K562 (cell line): Measurements from ENCODE around the gene ATXN1. TPM values are rescaled to one million over a fixed set of nuclear protein-coding genes. Genes with fewer than 3 reads are reported as not detected.

Source experiments
- ESRRB ChIP-seq: fragments of 250-450 bp; sonication (Bioruptor Pico); IDR thresholded peaks from 2 replicates; pipeline ENCODE4 v1.5.0; 2020; ENCODE audit warnings: mild to moderate bottlenecking, moderate library complexity, borderline replicate concordance
- MTA1 ChIP-seq: fragments of 450-650 bp; IDR thresholded peaks from 2 replicates; pipeline ENCODE4 v1.6.1; 2017; ENCODE audit warnings: borderline replicate concordance
- NCOA1 ChIP-seq: fragments of 450-650 bp; IDR thresholded peaks from 2 replicates; pipeline ENCODE4 v1.6.1; 2016; ENCODE audit warnings: low read depth
- NFATC3 ChIP-seq: fragments of 450-650 bp; IDR thresholded peaks from 2 replicates; pipeline ENCODE4 v1.6.1; 2017; ENCODE audit warnings: mild to moderate bottlenecking
- NFE2 ChIP-seq: IDR thresholded peaks from 2 replicates; pipeline ENCODE4 v1.6.1; 2014; ENCODE audit warnings: antibody characterized with exemption, low read depth
- POLR2G ChIP-seq: fragments of 200-400 bp; formaldehyde crosslinking; IDR thresholded peaks from 2 replicates; pipeline ENCODE4 v1.6.1; 2017; ENCODE audit warnings: low read depth, mild to moderate bottlenecking, antibody characterized with exemption, low read length, moderate library complexity
- POLR2H ChIP-seq: IDR thresholded peaks from 2 replicates; pipeline ENCODE4 v1.6.1; 2016; ENCODE audit warnings: missing genetic modification characterization, low read depth, mild to moderate bottlenecking, control low read depth, missing compliant biosample characterization, moderate library complexity
- POLR3G ChIP-seq: IDR thresholded peaks from 2 replicates; pipeline ENCODE4 v1.6.1; 2011; ENCODE audit not compliant: insufficient read length, insufficient replicate concordance; ENCODE audit errors: extremely low read depth
- PPARD ChIP-seq: fragments of 250-450 bp; sonication (Bioruptor Pico); IDR thresholded peaks from 2 replicates; pipeline ENCODE4 v1.8.0; 2022; ENCODE audit warnings: inconsistent platforms, mild to moderate bottlenecking, moderate library complexity
- PTRF ChIP-seq: fragments of 450-650 bp; IDR thresholded peaks from 2 replicates; pipeline ENCODE4 v1.6.1; 2016; ENCODE audit warnings: mild to moderate bottlenecking, missing genetic modification characterization, missing compliant biosample characterization
- RFX7 ChIP-seq: fragments of 250-450 bp; sonication (Bioruptor Pico); IDR thresholded peaks from 2 replicates; pipeline ENCODE4 v1.5.1; 2021; ENCODE audit warnings: mild to moderate bottlenecking
- RREB1 ChIP-seq: fragments of 250-450 bp; sonication (Bioruptor Pico); IDR thresholded peaks from 2 replicates; pipeline ENCODE4 v1.4.0; 2020
- U2AF1 ChIP-seq: fragments of 200-400 bp; formaldehyde crosslinking; optimal IDR thresholded peaks from 2 replicates; pipeline ENCODE3; 2017; ENCODE audit warnings: mild to moderate bottlenecking, low read depth, low read length, moderate library complexity
- ZBED1 ChIP-seq: IDR thresholded peaks from 2 replicates; pipeline ENCODE4 v1.6.1; 2014
- ZBTB34 ChIP-seq: fragments of 250-450 bp; sonication (Bioruptor Pico); IDR thresholded peaks from 2 replicates; pipeline ENCODE4 v1.8.0; 2021; ENCODE audit warnings: mild to moderate bottlenecking, moderate library complexity
- ZNF449 ChIP-seq: fragments of 250-450 bp; sonication (Bioruptor Pico); IDR thresholded peaks from 2 replicates; pipeline ENCODE4 v1.8.0; 2022; ENCODE audit warnings: moderate library complexity, mild to moderate bottlenecking, inconsistent platforms
- polyA plus RNA-seq, 8 experiments: library from polyadenylated mRNA; depleted of rRNA in 4 of 8; stranded (reverse) in 5 of 8; unstranded in 3 of 8; fragments of >200 nt; fragmentation: Nextera tagmentation in 2 of 8; fragmentation: Illumina TruSeq in 1 of 8; extraction: Ambion mirVana in 2 of 8; extraction: Trizol in 1 of 8; gene quantifications; 2 replicates each; pipeline versions ENCODE4 v1.2.1 to v1.2.3, GENCODE V29; 2011 to 2014; ENCODE audit warnings: inconsistent platforms in 1 of 8, missing spikeins in 1 of 8
- total RNA-seq, 7 experiments: library from RNA; depleted of rRNA in 6 of 7; stranded (reverse); fragments of >200 nt in 6 of 7; fragmentation: Illumina TruSeq in 2 of 7; extraction: Trizol in 2 of 7; gene quantifications; 2 replicates each; pipeline versions ENCODE4 v1.2.1 to v1.2.3, GENCODE V29; 2011 to 2021; ENCODE audit warnings: low replicate concordance in 1 of 7
- TF ChIP-seq, protein P1 (sequence below), 2 experiments: fragments of 450-650 bp in 1 of 2; sonication (generic) in 1 of 2; formaldehyde crosslinking in 1 of 2; IDR thresholded peaks in 1 of 2; conservative IDR thresholded peaks in 1 of 2; 2 replicates each; pipeline versions ENCODE4 v1.6.1 to v1.8.1; 2016 to 2023; ENCODE audit warnings: mild to moderate bottlenecking in 2 of 2, moderate library complexity in 2 of 2, inconsistent platforms in 1 of 2, missing genetic modification reagents in 1 of 2

The ATXN1 gene
- total and polyA plus RNA-seq, 9 of the 15 experiments (the other 6 are each of a cell fraction or from before 2014, with no cell fraction given), result under 0.01 to 1.2 (median 0.58) TPM

DNA sequence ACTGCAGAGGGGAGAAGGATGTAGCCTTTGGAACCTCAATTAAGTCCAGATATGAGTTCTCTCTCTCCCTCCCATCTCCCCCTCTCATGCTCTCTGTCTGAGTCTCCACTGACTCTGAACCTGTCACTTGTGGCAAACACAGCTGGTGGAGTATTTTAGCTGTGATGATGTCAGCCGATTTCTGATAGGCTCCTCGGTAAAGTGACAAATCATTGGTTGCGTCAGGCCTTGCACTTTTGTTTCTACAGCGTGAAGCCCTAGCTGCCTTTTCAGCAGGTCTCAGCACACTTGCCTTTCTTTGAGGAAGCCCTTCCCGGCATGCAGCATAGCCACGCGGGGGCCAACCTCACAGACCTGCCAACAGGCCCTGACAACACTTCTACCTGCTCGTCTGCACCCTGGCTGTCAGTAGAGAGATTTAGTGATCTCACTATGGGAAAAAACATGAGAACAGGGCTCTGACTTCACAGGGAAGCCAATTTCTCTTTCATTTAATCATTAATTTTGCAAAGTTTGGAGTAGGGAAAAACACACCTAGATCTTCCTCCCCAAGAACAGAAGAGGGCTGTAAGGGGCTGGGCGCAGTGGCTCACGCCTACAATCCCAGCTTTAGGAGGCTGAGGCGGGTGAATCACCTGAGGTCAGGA is 438.5 kb downstream of the ATXN1 start (continued):
- TF ChIP-seq, protein P1, sequence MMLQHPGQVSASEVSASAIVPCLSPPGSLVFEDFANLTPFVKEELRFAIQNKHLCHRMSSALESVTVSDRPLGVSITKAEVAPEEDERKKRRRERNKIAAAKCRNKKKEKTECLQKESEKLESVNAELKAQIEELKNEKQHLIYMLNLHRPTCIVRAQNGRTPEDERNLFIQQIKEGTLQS (IDR thresholded peaks at IDR 0.05), result peak; percentile 100
- TF ChIP-seq, protein P1 (CRISPR knock-in tag; conservative IDR thresholded peaks at IDR 0.05), result peak; percentile 93
- TF ChIP-seq U2AF1 (no peak), ESRRB (CRISPR knock-in tag) (no peak), MTA1 (peak; percentile 68; the same call in 1 of the 2 replicates), NFATC3 (0 out of 2 replicates have a peak, but pooled peaks have one; percentile 6), ZBTB34 (CRISPR knock-in tag) (no peak; the same call in 1 of the 2 replicates), RREB1 (CRISPR knock-in tag) (no peak), ZBED1 (no peak), PTRF (no peak), PPARD (no peak), NFE2 (peak; percentile 86), RFX7 (CRISPR knock-in tag) (no peak), POLR3G (no peak), ZNF449 (CRISPR knock-in tag) (no peak), POLR2G (peak; percentile 45; the same call in 1 of the 2 replicates), POLR2H (tag) (no peak), NCOA1 (0 out of 2 replicates have a peak, but pooled peaks have one; percentile 17)
